ENCODE results near the gene ABLIM2.

ABLIM2 gene

GRCh38 chr4:8125526-8126056 is 33.0 kb downstream of the ABLIM2 start:
- Histone ChIP-seq H3K9me2 (replicated peaks; ENCODE audit: insufficient read depth, low read length) (no peaks in the 10 kb centered on the region), H3K4me2 (ENCODE audit: low read depth, low read length, poor library complexity, severe bottlenecking) (no peak overlapping the region), H2AFZ (ENCODE audit: low read depth, low read length, severe bottlenecking) (no peak overlapping the region), H3F3A (ENCODE audit: insufficient read depth) (no peaks in the 10 kb centered on the region), H3K9ac (ENCODE audit: low read length) (no peak overlapping the region), H3K79me2 (ENCODE audit: insufficient read depth, low read length) (no peaks in the 10 kb centered on the region), H3K27me3 (ENCODE audit: low read length) (no peaks in the 10 kb centered on the region), H3K36me3 (ENCODE audit: low read length) (no peaks in the 10 kb centered on the region), H3K27ac (ENCODE audit: low read depth, low read length) (no peak overlapping the region), H3K4me3 (ENCODE audit: insufficient read depth, low read length, poor library complexity, severe bottlenecking) (no peak overlapping the region), H3K9me3 (ENCODE audit: insufficient read depth, low read length) (no peaks in the 10 kb centered on the region), H4K20me1 (ENCODE audit: low read depth, low read length) (no peaks in the 10 kb centered on the region)
- TF ChIP-seq EZH2phosphoT487 (conservative IDR thresholded peaks at IDR 0.05; ENCODE audit: low read length) = no peak

DNA sequence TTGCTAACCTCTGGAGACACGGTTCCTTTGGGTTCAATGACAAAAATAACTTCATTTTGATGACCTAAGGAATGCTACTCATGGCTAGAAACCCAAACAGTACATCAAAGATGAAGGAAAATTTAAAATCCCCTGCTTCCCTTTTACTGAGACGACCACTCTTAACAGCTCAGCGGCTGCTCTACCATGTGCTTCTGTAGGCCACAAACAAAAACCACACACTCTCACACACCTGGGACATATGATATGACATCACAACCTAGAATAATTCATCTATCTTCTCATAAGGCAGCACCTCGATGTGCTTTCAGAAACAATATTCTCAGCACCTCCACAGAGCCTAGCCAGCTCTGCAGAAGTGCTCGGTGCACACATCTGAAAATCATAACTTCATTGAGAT is 34.7 kb downstream of the ABLIM2 start:
- no peak overlapping the region for H3K4me2 ChIP-seq (ENCODE audit: low read depth, low read length, poor library complexity, severe bottlenecking)
- no peak overlapping the region for H2AFZ ChIP-seq (ENCODE audit: low read depth, low read length, severe bottlenecking)

GRCh38 chr4:8123389-8123788 is 35.2 kb downstream of the ABLIM2 start:
- TF ChIP-seq, protein P1, sequence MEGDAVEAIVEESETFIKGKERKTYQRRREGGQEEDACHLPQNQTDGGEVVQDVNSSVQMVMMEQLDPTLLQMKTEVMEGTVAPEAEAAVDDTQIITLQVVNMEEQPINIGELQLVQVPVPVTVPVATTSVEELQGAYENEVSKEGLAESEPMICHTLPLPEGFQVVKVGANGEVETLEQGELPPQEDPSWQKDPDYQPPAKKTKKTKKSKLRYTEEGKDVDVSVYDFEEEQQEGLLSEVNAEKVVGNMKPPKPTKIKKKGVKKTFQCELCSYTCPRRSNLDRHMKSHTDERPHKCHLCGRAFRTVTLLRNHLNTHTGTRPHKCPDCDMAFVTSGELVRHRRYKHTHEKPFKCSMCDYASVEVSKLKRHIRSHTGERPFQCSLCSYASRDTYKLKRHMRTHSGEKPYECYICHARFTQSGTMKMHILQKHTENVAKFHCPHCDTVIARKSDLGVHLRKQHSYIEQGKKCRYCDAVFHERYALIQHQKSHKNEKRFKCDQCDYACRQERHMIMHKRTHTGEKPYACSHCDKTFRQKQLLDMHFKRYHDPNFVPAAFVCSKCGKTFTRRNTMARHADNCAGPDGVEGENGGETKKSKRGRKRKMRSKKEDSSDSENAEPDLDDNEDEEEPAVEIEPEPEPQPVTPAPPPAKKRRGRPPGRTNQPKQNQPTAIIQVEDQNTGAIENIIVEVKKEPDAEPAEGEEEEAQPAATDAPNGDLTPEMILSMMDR (IDR thresholded peaks at IDR 0.05; ENCODE audit: insufficient read depth, low read length, poor library complexity, severe bottlenecking) = no peak
- no peak for TF ChIP-seq EZH2phosphoT487 (conservative IDR thresholded peaks at IDR 0.05; ENCODE audit: low read length)
- no peaks in the 10 kb centered on the region for H3K79me2 ChIP-seq (ENCODE audit: insufficient read depth, low read length)
- H3K9me3 ChIP-seq (ENCODE audit: insufficient read depth, low read length) = no peaks in the 10 kb centered on the region
- no peak overlapping the region for H3K9ac ChIP-seq (ENCODE audit: low read length)
- no peaks in the 10 kb centered on the region for H3K9me2 ChIP-seq (replicated peaks; ENCODE audit: insufficient read depth, low read length)
- H3K27ac ChIP-seq (ENCODE audit: low read depth, low read length) = no peak overlapping the region
- no peak overlapping the region for H3K4me2 ChIP-seq (ENCODE audit: low read depth, low read length, poor library complexity, severe bottlenecking)
- no peaks in the 10 kb centered on the region for H4K20me1 ChIP-seq (ENCODE audit: low read depth, low read length)
- no peaks in the 10 kb centered on the region for H3K27me3 ChIP-seq (ENCODE audit: low read length)
- no peak overlapping the region for H2AFZ ChIP-seq (ENCODE audit: low read depth, low read length, severe bottlenecking)
- H3F3A ChIP-seq (ENCODE audit: insufficient read depth) = no peaks in the 10 kb centered on the region
- H3K4me3 ChIP-seq (ENCODE audit: insufficient read depth, low read length, poor library complexity, severe bottlenecking) = no peak overlapping the region
- no peaks in the 10 kb centered on the region for H3K36me3 ChIP-seq (ENCODE audit: low read length)

More for the DNA sequence above, 34.7 kb downstream of the ABLIM2 start:
- no peak overlapping the region for H3K9ac ChIP-seq (ENCODE audit: low read length)
- H3K27me3 ChIP-seq (ENCODE audit: low read length) = no peaks in the 10 kb centered on the region
- H3K79me2 ChIP-seq (ENCODE audit: insufficient read depth, low read length) = no peaks in the 10 kb centered on the region
- H4K20me1 ChIP-seq (ENCODE audit: low read depth, low read length) = no peaks in the 10 kb centered on the region
- no peaks in the 10 kb centered on the region for H3K36me3 ChIP-seq (ENCODE audit: low read length)
- no peak for TF ChIP-seq EZH2phosphoT487 (conservative IDR thresholded peaks at IDR 0.05; ENCODE audit: low read length)
- TF ChIP-seq, protein P1 (IDR thresholded peaks at IDR 0.05; ENCODE audit: insufficient read depth, low read length, poor library complexity, severe bottlenecking) = no peak
- no peak overlapping the region for H3K27ac ChIP-seq (ENCODE audit: low read depth, low read length)
- H3F3A ChIP-seq (ENCODE audit: insufficient read depth) = no peaks in the 10 kb centered on the region
- no peaks in the 10 kb centered on the region for H3K9me2 ChIP-seq (replicated peaks; ENCODE audit: insufficient read depth, low read length)
- no peak overlapping the region for H3K4me3 ChIP-seq (ENCODE audit: insufficient read depth, low read length, poor library complexity, severe bottlenecking)
- H3K9me3 ChIP-seq (ENCODE audit: insufficient read depth, low read length) = no peaks in the 10 kb centered on the region

GRCh38 chr4:8122746-8123145 is 35.9 kb downstream of the ABLIM2 start:
- Histone ChIP-seq H3K9me2 (replicated peaks; ENCODE audit: insufficient read depth, low read length) (no peaks in the 10 kb centered on the region), H3K4me3 (ENCODE audit: insufficient read depth, low read length, poor library complexity, severe bottlenecking) (no peak overlapping the region), H3K79me2 (ENCODE audit: insufficient read depth, low read length) (no peaks in the 10 kb centered on the region), H2AFZ (ENCODE audit: low read depth, low read length, severe bottlenecking) (no peak overlapping the region), H4K20me1 (ENCODE audit: low read depth, low read length) (no peaks in the 10 kb centered on the region), H3K9ac (ENCODE audit: low read length) (no peak overlapping the region), H3K27me3 (ENCODE audit: low read length) (no peaks in the 10 kb centered on the region), H3K9me3 (ENCODE audit: insufficient read depth, low read length) (no peaks in the 10 kb centered on the region), H3F3A (ENCODE audit: insufficient read depth) (no peaks in the 10 kb centered on the region), H3K4me2 (ENCODE audit: low read depth, low read length, poor library complexity, severe bottlenecking) (no peak overlapping the region), H3K36me3 (ENCODE audit: low read length) (no peaks in the 10 kb centered on the region), H3K27ac (ENCODE audit: low read depth, low read length) (no peak overlapping the region)
- no peak for TF ChIP-seq EZH2phosphoT487 (conservative IDR thresholded peaks at IDR 0.05; ENCODE audit: low read length)
- TF ChIP-seq, protein P1 (IDR thresholded peaks at IDR 0.05; ENCODE audit: insufficient read depth, low read length, poor library complexity, severe bottlenecking) = no peak
